Measurements from ENCODE around the gene FAM240B.

Gene FAM240B

GRCh38 chr9:38692707-38693106 is 27.2 kb downstream of the FAM240B start:
- H3K4me3 ChIP-seq (replicated peaks; ENCODE audit: low read depth, low read length): no peak overlapping the region
- no peak for TF ChIP-seq CTCF (IDR thresholded peaks at IDR 0.05; ENCODE audit: low read length, missing control alignments)
- DNase-seq (ENCODE audit: low read depth): no peak

GRCh38 chr9:38690574-38690973 is 29.4 kb downstream of the FAM240B start:
- TF ChIP-seq CTCF (IDR thresholded peaks at IDR 0.05; ENCODE audit: low read length, missing control alignments): no peak
- no peak overlapping the region for H3K4me3 ChIP-seq (replicated peaks; ENCODE audit: low read depth, low read length)

GRCh38 chr9:38689678-38690077 is 30.3 kb downstream of the FAM240B start:
- TF ChIP-seq CTCF (IDR thresholded peaks at IDR 0.05; ENCODE audit: low read length, missing control alignments): no peak
- no peak overlapping the region for H3K4me3 ChIP-seq (replicated peaks; ENCODE audit: low read depth, low read length)
- DNase-seq (ENCODE audit: low read depth): peak; percentile 87

More at GRCh38 chr9:38690574-38690973, 29.4 kb downstream of the FAM240B start:
- no peak for DNase-seq (ENCODE audit: low read depth)

GRCh38 chr9:38687992-38688391 is 31.9 kb downstream of the FAM240B start:
- no peak for TF ChIP-seq CTCF (IDR thresholded peaks at IDR 0.05; ENCODE audit: low read length, missing control alignments)
- DNase-seq (ENCODE audit: low read depth): no peak
- no peak overlapping the region for H3K4me3 ChIP-seq (replicated peaks; ENCODE audit: low read depth, low read length)

- no peak for TF ChIP-seq CTCF (IDR thresholded peaks at IDR 0.05; ENCODE audit: low read length, missing control alignments)
- DNase-seq (ENCODE audit: low read depth): no peak
- H3K4me3 ChIP-seq (replicated peaks; ENCODE audit: low read depth, low read length): no peak overlapping the region
These were observed 32.5 kb downstream of the FAM240B start for GRCh38 chr9:38687389-38687842.

GRCh38 chr9:38686933-38687332 is 33.0 kb downstream of the FAM240B start:
- no peak overlapping the region for H3K4me3 ChIP-seq (replicated peaks; ENCODE audit: low read depth, low read length)
- TF ChIP-seq CTCF (IDR thresholded peaks at IDR 0.05; ENCODE audit: low read length, missing control alignments): no peak
- no peak for DNase-seq (ENCODE audit: low read depth)

GRCh38 chr9:38685535-38685934 is 34.4 kb downstream of the FAM240B start:
- TF ChIP-seq CTCF (IDR thresholded peaks at IDR 0.05; ENCODE audit: low read length, missing control alignments): no peak
- DNase-seq (ENCODE audit: low read depth): no peak
- H3K4me3 ChIP-seq (replicated peaks; ENCODE audit: low read depth, low read length): no peak overlapping the region
